ENCODE results near the gene COX6A2.

Gene COX6A2

DNA sequence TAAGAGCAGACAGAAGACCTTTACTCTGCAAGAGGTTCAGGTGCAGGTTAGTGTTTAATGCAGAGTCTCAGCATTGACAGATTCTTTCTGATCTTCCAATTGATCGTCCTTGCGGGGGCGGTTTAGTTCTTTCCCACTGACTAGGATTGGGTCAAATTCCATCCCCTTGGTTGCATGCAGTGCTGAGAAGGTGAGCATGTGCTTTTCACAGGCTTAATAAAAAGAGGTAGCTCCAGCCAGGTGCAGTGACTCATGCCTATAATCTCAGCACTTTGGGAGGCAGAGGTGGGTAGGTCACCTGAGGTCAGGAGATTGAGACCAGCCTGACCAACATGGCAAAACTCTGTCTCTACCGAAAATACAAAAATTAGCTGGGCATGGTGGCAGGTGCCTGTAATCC, 42.5 kb downstream of the COX6A2 start:
- Histone ChIP-seq H4K8ac (ENCODE audit: low read depth, low read length) (no peak overlapping the region), H3K9ac (ENCODE audit: low read length) (no peak overlapping the region), H3K18ac (ENCODE audit: low read length) (no peak overlapping the region), H3K79me1 (ENCODE audit: low read length) (no peaks in the 10 kb centered on the region), H3K4ac (ENCODE audit: low read depth, low read length) (no peak overlapping the region), H3K36me3 (ENCODE audit: control insufficient read depth, insufficient read depth, low read length) (no peaks in the 10 kb centered on the region), H3K4me1 (ENCODE audit: control insufficient read depth, low read depth, low read length) (no peaks in the 10 kb centered on the region), H2BK120ac (ENCODE audit: low read depth, low read length) (no peak overlapping the region), H4K5ac (ENCODE audit: low read length) (no peak overlapping the region), H3K27ac (ENCODE audit: low read depth, low read length) (no peak overlapping the region), H2BK15ac (replicated peaks; ENCODE audit: low read depth) (no peak overlapping the region), H2AK5ac (ENCODE audit: low read length) (no peak overlapping the region), H3K56ac (ENCODE audit: low read length) (no peak overlapping the region), H3K23ac (ENCODE audit: low read length) (no peak overlapping the region), H3K79me2 (ENCODE audit: control insufficient read depth, insufficient read depth, low read length) (no peaks in the 10 kb centered on the region), H3K4me2 (ENCODE audit: low read length) (no peak overlapping the region), H2BK5ac (ENCODE audit: low read length) (no peak overlapping the region), H3K27me3 (ENCODE audit: insufficient read depth, low read length, poor library complexity) (no peaks in the 10 kb centered on the region), H3K4me3 (ENCODE audit: low read length) (no peak overlapping the region)
- no peak for DNase-seq
- no CpG with 5 or more reads among the region's 4 CpGs for WGBS (ENCODE audit: extremely low coverage, insufficient coverage, low lambda C conversion rate)

DNA sequence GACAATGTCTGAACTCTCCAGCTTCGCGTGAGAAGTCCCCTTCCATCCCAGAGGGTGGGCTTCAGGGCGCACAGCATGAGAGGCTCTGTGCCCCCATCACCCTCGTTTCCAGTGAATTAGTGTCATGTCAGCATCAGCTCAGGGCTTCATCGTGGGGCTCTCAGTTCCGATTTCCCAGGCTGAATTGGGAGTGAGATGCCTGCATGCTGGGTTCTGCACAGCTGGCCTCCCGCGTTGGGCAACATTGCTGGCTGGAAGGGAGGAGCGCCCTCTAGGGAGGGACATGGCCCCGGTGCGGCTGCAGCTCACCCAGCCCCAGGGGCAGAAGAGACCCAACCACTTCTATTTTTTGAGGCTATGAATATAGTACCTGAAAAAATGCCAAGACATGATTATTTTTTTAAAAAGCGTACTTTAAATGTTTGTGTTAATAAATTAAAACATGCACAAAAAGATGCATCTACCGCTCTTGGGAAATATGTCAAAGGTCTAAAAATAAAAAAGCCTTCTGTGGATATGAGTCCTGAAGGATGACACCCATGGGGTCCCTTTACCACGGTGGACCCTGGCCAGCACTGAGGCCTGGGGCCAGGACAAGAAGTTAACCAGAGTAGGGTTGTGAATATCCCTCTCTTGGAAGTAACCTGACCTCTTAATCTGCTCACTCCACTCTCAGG, 45.5 kb downstream of the COX6A2 start:
- H3K4me1 ChIP-seq (ENCODE audit: control insufficient read depth, low read depth, low read length) = no peaks in the 10 kb centered on the region
- peak; percentile 67 for DNase-seq
- no peaks in the 10 kb centered on the region for H3K79me2 ChIP-seq (ENCODE audit: control insufficient read depth, insufficient read depth, low read length)
- H4K5ac ChIP-seq (ENCODE audit: low read length) = no peak overlapping the region
- H3K27ac ChIP-seq (ENCODE audit: low read depth, low read length) = no peak overlapping the region
- no peaks in the 10 kb centered on the region for H3K79me1 ChIP-seq (ENCODE audit: low read length)
- no peak overlapping the region for H2BK15ac ChIP-seq (replicated peaks; ENCODE audit: low read depth)
- H4K8ac ChIP-seq (ENCODE audit: low read depth, low read length) = no peak overlapping the region
- H3K9ac ChIP-seq (ENCODE audit: low read length) = no peak overlapping the region
- H3K18ac ChIP-seq (ENCODE audit: low read length) = no peak overlapping the region
- H3K23ac ChIP-seq (ENCODE audit: low read length) = no peak overlapping the region
- no peak overlapping the region for H3K4me2 ChIP-seq (ENCODE audit: low read length)
- no CpG with 5 or more reads among the region's 14 CpGs for WGBS (ENCODE audit: extremely low coverage, insufficient coverage, low lambda C conversion rate)
- H2AK5ac ChIP-seq (ENCODE audit: low read length) = no peak overlapping the region
- H2BK120ac ChIP-seq (ENCODE audit: low read depth, low read length) = no peak overlapping the region
- no peaks in the 10 kb centered on the region for H3K36me3 ChIP-seq (ENCODE audit: control insufficient read depth, insufficient read depth, low read length)
- H3K4me3 ChIP-seq (ENCODE audit: low read length) = no peak overlapping the region
- H3K4ac ChIP-seq (ENCODE audit: low read depth, low read length) = no peak overlapping the region
- H2BK5ac ChIP-seq (ENCODE audit: low read length) = no peak overlapping the region
- no peak overlapping the region for H3K56ac ChIP-seq (ENCODE audit: low read length)
- no peaks in the 10 kb centered on the region for H3K27me3 ChIP-seq (ENCODE audit: insufficient read depth, low read length, poor library complexity)

DNA sequence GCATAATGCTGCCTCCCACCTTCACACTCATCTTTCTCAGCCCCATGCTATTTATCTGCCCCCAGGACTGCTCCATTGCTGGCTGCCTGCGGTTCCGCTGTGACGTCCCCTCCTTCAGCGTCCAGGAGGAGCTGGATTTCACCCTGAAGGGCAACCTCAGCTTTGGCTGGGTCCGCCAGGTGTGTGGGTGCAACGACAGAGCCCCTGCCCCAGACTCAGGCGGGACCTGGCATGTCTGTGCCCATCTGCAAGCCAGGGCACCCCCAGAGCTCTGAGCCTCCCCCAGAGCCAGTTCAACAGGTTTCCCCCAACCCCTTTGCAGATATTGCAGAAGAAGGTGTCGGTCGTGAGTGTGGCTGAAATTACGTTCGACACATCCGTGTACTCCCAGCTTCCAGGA, 48.0 kb downstream of the COX6A2 start:
- H2BK120ac ChIP-seq (ENCODE audit: low read depth, low read length) = no peak overlapping the region
- H3K56ac ChIP-seq (ENCODE audit: low read length) = no peak overlapping the region
- H4K5ac ChIP-seq (ENCODE audit: low read length) = no peak overlapping the region
- no peak overlapping the region for H3K23ac ChIP-seq (ENCODE audit: low read length)
- no peak overlapping the region for H3K4me2 ChIP-seq (ENCODE audit: low read length)
- no peak overlapping the region for H2AK5ac ChIP-seq (ENCODE audit: low read length)
- H3K4ac ChIP-seq (ENCODE audit: low read depth, low read length) = no peak overlapping the region
- DNase-seq = no peak
- no peak overlapping the region for H3K18ac ChIP-seq (ENCODE audit: low read length)
- H4K8ac ChIP-seq (ENCODE audit: low read depth, low read length) = no peak overlapping the region
- H2BK5ac ChIP-seq (ENCODE audit: low read length) = no peak overlapping the region
- WGBS (ENCODE audit: extremely low coverage, insufficient coverage, low lambda C conversion rate) = no CpG with 5 or more reads among the region's 12 CpGs
- no peaks in the 10 kb centered on the region for H3K36me3 ChIP-seq (ENCODE audit: control insufficient read depth, insufficient read depth, low read length)
- H3K4me1 ChIP-seq (ENCODE audit: control insufficient read depth, low read depth, low read length) = no peaks in the 10 kb centered on the region
- no peak overlapping the region for H3K9ac ChIP-seq (ENCODE audit: low read length)
- H3K79me2 ChIP-seq (ENCODE audit: control insufficient read depth, insufficient read depth, low read length) = no peaks in the 10 kb centered on the region
- no peak overlapping the region for H3K4me3 ChIP-seq (ENCODE audit: low read length)
- H3K27me3 ChIP-seq (ENCODE audit: insufficient read depth, low read length, poor library complexity) = no peaks in the 10 kb centered on the region
- H3K79me1 ChIP-seq (ENCODE audit: low read length) = no peaks in the 10 kb centered on the region
- no peak overlapping the region for H3K27ac ChIP-seq (ENCODE audit: low read depth, low read length)
- no peak overlapping the region for H2BK15ac ChIP-seq (replicated peaks; ENCODE audit: low read depth)
